Iris pigment epithelial cell (primary cell): ENCODE data around the gene IL4I1.

Experiments used
- DNase-seq: peaks from one replicate; pipeline ENCODE4 v3.0.0-alpha.2; 2011; ENCODE audit warnings: low read depth

IL4I1 gene

GRCh38 chr19:49877879-49878743, 18.6 kb downstream of the IL4I1 start:
- peak; percentile 97 for DNase-seq

GRCh38 chr19:49877020-49877878, 19.4 kb downstream of the IL4I1 start, which contains the start of the genes AKT1S1 and TBC1D17:
Gene AKT1S1, minus strand, starts transcription at chr19:49877355. Its CDS starts 4,060 bp downstream, at chr19:49873295.
Gene TBC1D17, plus strand, starts transcription at chr19:49877702. Its CDS starts 22 bp downstream, at chr19:49877724.
- peak; percentile 100 for DNase-seq

GRCh38 chr19:49876422-49877019, 20.2 kb downstream of the IL4I1 start:
- peak; percentile 99 for DNase-seq

DNA sequence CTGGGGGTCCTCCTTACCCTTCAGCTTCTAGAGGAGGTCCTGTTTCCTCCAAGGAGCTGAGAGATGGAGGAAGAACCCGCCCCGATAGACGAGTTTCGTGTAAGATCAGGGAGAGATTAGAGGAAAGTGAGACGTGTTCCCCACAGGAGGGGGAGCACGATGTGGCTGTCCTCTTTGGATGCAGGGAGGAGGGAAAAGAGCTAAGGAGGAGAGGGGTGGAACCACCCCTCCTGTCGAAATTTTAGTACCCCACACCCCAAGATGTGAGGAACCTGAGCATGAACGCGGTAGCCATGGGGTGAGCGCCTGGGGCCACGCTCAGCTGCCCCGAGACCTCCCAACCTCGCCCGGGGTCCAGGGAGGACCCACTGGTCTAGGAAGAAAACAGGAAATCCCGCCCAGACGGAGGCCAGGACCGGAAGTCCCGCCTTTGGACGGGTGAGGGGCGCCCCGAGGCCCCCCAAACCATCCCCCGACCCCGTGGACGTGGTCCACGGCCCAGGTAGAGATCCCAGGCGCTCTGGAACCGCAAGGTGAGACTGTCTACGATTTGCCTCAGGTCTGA, 20.7 kb downstream of the IL4I1 start:
- peak; percentile 39 for DNase-seq

DNA sequence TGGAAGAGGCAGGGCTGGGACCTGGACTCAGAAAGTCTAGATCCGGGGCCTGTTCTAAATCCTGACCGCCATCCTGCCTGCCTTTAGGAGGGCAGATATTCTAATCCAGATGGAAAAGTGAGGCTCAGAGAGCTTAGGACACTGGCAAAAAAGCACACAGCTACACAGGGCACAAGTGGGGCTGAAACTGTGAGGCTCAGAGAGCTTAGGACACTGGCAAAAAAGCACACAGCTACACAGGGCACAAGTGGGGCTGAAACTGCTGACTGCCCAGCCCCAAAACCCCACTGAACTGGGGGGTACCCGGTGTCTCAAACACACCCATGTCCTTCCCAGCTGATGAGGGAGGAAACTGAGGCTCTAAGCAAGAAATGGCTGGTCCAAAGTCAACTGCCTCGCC, 21.5 kb downstream of the IL4I1 start:
- DNase-seq, result no peak

DNA sequence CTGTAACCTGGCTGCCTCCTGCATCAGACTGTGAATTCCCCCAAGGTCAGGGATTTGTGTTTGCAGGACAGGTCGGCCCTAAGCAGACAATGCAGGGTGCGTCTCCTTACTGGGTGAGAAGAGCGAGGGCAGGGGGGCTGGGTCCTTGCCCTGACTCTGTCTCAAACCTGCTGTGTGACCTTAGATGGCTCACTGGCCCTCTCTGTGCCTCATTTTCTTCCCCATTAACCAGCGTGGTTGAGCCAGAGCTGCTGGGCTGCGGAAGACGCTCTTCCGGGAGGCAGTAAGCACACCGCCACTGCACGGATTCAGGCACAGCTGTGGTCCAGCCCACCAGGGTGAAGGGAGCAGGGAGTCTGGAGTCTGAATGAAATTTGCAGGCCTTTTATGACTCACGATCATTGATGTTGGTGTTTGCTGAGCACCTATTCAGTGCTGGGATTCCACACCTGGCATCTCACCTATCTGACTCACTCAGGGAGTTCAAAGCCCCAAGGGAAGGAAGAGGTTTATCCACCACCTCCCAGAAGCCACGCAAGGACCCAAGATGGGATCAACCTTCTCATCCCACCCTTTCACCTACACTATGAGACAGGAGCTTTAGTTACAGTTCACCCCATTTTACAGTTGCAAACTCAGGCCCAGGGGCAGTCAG, 22.1 kb downstream of the IL4I1 start:
- no peak for DNase-seq

DNA sequence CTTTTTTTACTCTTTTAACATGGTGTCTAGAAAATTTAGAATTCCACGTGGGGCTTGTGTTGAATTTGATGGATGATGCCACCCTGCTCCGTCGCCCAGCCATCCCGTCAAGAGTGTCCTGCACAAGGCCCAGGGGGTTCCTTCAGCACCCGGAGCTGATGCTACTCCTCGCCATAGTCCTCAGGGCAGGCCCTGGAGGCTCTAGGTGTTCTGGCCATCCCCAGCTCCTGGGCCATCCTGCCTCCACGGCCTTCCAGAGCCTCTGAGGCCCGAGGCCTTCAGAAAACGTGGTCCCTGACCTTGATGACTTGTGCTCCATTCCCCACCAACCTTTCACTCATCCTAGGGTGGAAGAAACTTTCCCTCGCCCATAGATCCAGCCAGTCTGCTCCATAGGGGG, 22.9 kb downstream of the IL4I1 start:
- no peak for DNase-seq

DNA sequence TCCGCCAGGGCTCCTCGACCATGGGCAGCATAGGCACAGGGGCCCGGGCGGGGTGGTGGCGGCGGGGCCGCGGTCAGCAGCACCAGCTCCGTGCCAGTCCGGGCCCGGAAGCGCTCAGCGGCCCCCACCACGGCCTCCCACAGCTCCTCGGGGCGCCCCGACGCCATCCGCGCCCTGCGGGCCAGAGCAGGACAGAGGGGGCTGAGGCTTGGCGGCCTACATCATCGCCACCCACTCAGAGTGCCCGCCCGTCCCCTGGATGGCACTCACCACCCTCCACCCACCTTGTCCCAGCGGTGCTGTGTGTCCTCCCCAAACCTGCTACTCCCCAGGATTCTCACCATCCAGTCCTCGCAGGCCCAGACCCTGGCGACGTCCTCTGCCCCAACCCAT, 23.6 kb downstream of the IL4I1 start:
- DNase-seq, result no peak

DNA sequence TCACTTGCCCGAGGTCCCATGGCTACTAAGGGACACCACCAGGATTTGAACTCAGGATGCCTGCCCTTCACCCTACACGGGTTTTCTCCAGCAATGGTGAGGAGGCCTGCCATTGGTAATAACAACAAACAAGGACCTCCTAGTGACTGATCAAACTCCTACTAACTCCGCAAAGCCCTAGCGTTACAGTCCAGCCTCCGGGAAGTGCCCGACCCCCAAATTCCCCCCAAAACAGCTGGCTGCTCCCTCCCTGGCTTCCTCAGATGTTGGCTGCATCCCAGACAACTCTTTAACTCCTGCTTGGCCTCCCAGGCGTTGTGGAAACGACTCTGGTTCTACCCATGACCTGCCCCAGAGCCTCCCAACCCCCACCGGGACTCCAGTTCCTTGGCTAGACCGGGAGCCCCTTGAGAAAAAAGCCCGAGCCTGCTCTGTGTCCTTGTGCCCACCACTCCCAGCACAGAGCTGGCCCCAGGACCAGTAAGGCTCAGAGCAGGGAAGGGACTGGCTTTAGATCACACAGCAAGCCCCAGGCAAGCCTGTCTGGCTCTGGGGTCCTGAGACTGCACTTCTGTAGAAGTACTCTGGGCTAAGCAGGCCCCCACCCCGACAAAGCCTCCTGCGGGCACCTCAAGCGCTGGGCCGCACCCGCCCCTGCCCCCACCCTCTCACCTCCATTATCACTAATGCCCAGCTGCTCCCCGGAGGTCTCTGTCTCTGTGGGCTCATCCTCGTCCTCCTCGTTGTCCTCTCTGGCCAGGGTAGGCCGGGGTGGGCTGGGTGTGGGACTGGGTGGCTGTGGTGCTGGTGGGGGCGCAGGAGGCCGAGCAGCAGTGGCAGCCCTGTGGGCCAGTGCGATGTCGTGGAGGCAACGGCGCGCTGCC, 24.2 kb downstream of the IL4I1 start:
- no peak for DNase-seq

DNA sequence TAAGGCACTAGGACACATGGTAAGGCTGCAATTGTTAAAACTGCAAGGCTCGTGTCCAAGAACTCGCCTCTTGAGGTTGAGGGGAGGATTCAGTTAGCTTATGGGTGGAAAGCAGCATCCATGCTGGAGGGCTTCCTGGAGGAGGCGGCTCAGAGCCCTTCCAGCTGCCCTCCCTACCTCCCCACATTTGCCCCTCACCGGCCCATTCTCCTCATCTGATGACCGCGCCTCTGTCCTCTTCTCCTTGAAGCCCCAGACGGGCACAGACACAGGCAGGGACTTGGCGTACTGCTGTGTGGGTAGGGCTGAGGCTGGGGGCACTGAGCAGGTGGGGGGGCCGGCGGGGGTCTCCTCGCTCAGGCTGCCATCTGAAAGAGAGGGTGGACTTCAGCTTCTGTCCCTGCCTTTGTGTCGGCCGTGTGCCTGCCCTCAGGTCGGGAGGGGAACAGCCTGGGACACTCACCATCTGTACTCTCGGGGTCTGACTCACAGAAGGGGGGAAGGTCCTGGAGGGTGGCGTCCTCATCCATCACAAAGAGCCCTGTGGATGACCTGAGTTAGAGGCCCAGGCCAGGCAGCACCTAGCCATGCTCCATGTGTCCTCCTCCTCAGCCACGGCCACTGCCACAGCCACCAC, 25.2 kb downstream of the IL4I1 start:
- no peak for DNase-seq

DNA sequence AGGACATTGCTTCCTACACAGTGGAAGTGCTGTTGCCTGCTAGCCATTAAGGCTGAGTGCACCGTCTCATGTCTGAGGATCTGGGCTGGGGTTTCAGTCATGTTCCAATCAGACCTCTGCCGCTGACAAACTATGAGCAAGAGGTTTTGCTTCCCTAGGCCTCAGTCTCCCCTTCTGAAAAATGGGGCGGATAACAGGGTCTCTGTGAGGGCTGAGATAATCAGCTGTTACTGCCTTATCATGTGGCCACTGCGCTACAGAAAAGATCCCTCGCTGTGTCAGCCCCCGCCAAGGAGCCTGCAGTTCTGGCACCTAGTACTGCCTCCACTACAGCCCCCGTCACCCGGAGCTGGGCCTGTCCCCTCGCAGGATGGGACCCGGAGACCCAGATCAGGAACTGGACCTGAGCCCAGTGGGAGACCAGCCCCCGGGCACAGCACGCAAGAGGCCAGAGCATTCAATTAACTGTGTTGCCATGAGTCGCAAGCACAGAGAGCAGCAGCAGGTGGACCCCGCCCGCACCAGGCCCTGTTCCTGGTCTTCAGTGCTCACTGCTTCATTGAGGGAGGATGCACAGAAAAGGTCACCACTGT, 26.3 kb downstream of the IL4I1 start:
- no peak for DNase-seq

DNA sequence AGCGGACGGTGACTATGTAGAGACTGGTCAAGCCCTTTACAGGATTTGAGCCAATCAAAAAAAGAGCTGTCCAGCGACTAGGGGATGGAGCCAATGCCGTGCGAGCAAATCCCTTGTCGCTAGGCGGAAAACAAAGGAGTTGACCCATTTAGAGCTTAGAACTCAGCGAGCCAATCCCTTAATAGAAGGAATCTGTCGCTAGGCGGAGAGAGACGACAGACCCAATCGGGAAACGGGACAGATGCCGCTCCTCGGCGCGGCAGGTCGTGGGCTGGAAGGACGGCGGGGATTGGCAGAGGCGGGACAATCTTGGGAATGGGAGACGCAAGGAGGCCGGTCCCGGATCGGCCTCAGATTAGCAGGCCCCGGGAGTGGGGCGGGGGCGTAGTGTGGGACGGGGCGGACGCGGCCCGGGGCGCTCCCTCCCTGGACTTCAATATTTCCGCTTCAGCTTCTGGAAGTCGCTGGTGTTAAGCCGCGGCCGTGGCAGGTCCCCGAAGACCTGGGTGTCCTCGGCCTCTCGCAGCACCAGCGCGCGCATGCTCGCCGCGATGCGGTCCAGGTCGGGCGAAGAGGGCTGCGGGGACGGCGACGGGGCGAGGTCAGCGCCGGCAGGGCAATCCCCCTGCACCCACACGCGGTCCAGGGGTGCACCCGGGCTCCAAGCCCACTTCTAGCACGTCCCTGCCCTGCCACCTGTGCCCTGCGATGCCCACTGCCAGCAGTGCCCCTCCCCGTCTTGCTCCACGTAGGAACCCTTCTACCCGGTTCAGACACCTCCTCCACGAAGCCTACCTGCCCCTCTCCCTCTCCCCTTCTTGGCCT, 27.0 kb downstream of the IL4I1 start:
- peak; percentile 100 for DNase-seq

DNA sequence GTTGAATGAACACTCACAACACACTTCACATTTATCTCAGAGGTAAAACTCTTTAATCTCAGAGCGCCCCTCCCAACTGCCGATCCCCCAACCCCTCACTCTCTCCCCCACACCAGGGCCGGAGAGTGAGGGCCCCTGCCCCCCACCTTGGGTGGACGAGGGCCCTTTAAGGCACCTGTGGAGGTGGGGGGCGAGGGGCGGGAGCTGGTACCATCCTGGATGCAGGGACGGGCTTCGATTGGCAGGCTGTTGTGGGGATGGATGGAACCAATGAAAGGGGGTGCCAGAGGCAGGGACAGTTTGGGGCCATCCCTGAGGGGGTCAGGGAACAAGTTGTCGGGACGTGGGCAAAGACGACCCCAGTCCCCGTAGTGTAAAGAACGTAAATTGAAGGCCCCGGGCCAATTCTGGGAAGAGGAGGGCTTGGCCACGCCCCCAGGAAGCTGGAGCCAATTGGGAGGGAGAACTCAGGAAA, 27.6 kb downstream of the IL4I1 start:
- no peak for DNase-seq

- DNase-seq, result peak; percentile 91
Measured at GRCh38 chr19:49866933-49867782, 29.5 kb downstream of the IL4I1 start, which contains the start of gene PNKP. Gene PNKP, minus strand, starts transcription at chr19:49867576. Its CDS starts 372 bp downstream, at chr19:49867204.

DNA sequence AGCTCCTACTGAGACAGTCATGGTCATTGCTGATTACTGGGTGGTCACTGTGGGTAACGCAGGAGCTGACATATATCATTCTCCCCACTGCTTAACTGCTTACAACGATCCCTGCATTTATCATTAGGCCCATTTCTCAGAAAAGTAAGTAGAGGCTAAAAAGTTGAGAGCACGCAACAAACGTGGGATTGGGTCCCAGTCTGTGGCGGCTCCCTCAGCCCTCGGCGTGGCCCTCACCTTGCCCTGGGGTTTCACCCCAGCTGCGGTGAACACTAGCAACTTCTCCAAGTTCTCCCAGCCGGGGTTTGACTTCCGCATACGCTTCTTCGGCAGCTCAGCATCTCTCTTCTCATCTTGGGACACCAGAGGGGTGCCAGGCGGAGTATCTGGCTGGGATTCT, 31.8 kb downstream of the IL4I1 start:
- no peak for DNase-seq

GRCh38 chr19:49863935-49864320, 32.8 kb downstream of the IL4I1 start:
- no peak for DNase-seq

DNA sequence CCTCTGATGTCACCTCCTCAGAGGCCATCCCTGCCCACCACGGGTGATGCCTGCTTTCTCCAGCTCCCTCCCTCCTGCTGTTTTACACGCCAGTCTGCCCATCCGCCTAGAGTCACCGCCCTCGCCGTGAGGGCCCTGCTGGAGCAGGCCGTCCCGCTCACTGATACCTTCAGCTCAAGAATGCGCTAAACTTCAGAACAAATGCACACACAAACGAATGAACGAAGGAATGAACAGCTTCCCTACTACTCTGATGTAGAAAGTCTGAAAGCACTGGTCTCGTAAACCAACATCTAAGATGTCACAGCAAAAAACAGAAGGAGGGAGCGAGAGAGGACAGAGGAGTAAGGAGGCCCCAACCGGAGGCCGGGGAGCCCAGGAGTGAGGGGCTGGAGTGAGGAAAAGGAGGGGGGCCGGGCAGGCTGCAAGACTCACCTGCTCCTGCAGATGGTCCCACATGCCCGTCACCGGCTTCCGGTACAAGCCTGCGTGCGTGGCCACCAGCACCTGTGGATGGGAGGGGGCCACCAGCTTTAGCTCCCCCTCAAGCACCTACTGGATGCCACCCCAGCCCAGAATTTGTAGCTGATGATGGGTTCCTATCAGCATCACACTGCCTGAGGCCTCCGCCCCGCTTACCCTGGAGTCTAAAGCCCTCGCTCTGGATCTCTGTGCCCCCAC, 33.3 kb downstream of the IL4I1 start:
- DNase-seq, result no peak
